ENCODE measurements around the gene APIP. TPM values are rescaled to one million over a fixed set of nuclear protein-coding genes. Genes with fewer than 3 reads are reported as not detected.

The APIP gene
- total RNA-seq, 1 donor: 27.5 TPM

DNA sequence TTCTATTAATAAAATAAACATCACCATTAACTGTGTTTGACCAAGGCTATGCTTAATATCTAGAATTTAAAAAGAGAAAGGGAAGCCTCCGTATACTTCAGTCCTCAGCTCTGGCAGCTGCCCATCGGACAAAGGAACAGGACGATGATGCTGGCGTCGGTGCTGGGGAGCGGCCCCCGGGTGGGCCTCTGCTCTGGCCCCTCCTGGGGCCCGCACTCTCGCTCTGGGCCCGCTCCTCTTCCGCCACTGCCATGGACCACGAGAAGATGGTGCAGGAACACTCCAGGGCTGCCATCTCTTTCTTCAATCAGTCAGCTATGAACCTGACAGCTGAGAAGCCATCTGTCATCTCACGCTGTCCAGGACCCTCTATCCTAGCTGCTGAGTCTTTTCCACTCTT, 25.5 kb upstream of the APIP start:
- no peak overlapping the region for H3K4me2 ChIP-seq (ENCODE audit: insufficient read depth, low read length)
- peaks cover 37% of the 10 kb centered on the region for H3K79me2 ChIP-seq (ENCODE audit: insufficient read depth, low read length)
- no peak overlapping the region for H3K27ac ChIP-seq (ENCODE audit: low read depth, low read length)
- TF ChIP-seq, protein P1, sequence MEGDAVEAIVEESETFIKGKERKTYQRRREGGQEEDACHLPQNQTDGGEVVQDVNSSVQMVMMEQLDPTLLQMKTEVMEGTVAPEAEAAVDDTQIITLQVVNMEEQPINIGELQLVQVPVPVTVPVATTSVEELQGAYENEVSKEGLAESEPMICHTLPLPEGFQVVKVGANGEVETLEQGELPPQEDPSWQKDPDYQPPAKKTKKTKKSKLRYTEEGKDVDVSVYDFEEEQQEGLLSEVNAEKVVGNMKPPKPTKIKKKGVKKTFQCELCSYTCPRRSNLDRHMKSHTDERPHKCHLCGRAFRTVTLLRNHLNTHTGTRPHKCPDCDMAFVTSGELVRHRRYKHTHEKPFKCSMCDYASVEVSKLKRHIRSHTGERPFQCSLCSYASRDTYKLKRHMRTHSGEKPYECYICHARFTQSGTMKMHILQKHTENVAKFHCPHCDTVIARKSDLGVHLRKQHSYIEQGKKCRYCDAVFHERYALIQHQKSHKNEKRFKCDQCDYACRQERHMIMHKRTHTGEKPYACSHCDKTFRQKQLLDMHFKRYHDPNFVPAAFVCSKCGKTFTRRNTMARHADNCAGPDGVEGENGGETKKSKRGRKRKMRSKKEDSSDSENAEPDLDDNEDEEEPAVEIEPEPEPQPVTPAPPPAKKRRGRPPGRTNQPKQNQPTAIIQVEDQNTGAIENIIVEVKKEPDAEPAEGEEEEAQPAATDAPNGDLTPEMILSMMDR (IDR thresholded peaks at IDR 0.05; ENCODE audit: extremely low read depth, low read depth, low read length): no peak
- H3K4me1 ChIP-seq (ENCODE audit: insufficient read depth, low read length): peaks cover 8% of the 10 kb centered on the region
- H4K20me1 ChIP-seq (ENCODE audit: insufficient read depth, low read length): no peaks in the 10 kb centered on the region
- H3K4me3 ChIP-seq (ENCODE audit: insufficient read depth, low read length): no peak overlapping the region
- DNase-seq (ENCODE audit: insufficient read length, low spot score, missing footprints): peak; percentile 14
- H2AFZ ChIP-seq (ENCODE audit: low read length): no peak overlapping the region
- H3K36me3 ChIP-seq (ENCODE audit: insufficient read depth, low read length): peaks cover 5% of the 10 kb centered on the region
- H3K27me3 ChIP-seq (ENCODE audit: insufficient read depth, low read length): no peaks in the 10 kb centered on the region
- no peaks in the 10 kb centered on the region for H3K9me3 ChIP-seq (ENCODE audit: low read depth, low read length)

DNA sequence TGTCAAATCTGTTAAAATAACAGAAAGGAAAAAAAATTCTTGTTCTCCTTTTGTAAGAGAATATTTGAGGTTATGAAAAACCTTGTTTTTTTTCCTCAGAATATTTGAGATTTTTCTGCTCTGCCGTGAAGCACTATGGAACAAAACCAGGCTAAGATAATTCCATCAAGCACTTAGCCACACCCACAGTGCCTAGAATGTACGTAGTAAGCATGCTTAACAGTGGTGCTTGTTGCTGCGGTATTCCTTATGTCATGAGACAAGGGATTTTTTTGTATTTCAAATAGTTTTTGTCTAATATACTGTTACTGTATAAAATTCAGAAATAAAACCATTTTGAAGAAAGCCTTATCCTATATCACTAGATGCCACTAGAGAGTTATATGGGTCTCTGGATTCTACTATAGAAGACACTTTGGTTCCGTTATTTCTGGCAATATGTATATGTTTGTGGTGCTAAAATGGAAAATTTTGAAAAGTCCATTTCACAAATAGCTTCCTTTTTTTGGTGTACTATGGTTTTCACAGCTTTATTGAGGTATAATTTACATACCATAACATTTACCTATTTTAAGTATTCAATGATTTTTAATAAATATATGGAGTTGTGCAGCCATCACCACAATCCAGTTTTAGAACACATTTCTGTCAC, 24.0 kb upstream of the APIP start:
- H3K4me3 ChIP-seq (ENCODE audit: insufficient read depth, low read length): no peak overlapping the region
- peaks cover 8% of the 10 kb centered on the region for H3K4me1 ChIP-seq (ENCODE audit: insufficient read depth, low read length)
- no peak overlapping the region for H3K4me2 ChIP-seq (ENCODE audit: insufficient read depth, low read length)
- peak; percentile 51 for DNase-seq (ENCODE audit: insufficient read length, low spot score, missing footprints)
- peak overlapping the region; percentile 6 for H3K27ac ChIP-seq (ENCODE audit: low read depth, low read length)
- H3K27me3 ChIP-seq (ENCODE audit: insufficient read depth, low read length): no peaks in the 10 kb centered on the region
- peaks cover 5% of the 10 kb centered on the region for H3K36me3 ChIP-seq (ENCODE audit: insufficient read depth, low read length)
- TF ChIP-seq, protein P1 (IDR thresholded peaks at IDR 0.05; ENCODE audit: extremely low read depth, low read depth, low read length): peak; percentile 10
- H3K9me3 ChIP-seq (ENCODE audit: low read depth, low read length): no peaks in the 10 kb centered on the region
- no peaks in the 10 kb centered on the region for H4K20me1 ChIP-seq (ENCODE audit: insufficient read depth, low read length)
- no peak overlapping the region for H2AFZ ChIP-seq (ENCODE audit: low read length)
- H3K79me2 ChIP-seq (ENCODE audit: insufficient read depth, low read length): peaks cover 37% of the 10 kb centered on the region

DNA sequence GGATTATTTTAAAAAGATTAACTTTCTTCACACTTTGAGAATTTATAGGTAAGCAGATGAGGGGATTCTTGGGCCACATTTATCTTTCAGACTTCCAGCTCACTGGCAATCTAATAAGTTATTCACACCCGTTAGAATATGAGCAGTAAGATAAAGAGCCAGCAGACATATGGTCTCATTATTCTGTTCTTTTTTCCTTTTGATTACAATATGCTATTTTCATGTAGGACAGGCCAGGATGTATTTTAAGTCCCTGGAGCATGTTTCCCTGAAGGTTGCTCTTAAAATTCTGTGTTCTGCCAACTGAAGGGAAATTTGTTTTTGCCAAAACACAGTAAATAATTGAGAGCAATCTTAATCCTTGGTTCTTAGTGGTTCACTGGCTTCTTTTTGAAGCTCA, 22.4 kb upstream of the APIP start:
- no peaks in the 10 kb centered on the region for H3K9me3 ChIP-seq (ENCODE audit: low read depth, low read length)
- peaks cover 5% of the 10 kb centered on the region for H3K36me3 ChIP-seq (ENCODE audit: insufficient read depth, low read length)
- TF ChIP-seq, protein P1 (IDR thresholded peaks at IDR 0.05; ENCODE audit: extremely low read depth, low read depth, low read length): no peak
- no peaks in the 10 kb centered on the region for H4K20me1 ChIP-seq (ENCODE audit: insufficient read depth, low read length)
- no peak overlapping the region for H3K4me3 ChIP-seq (ENCODE audit: insufficient read depth, low read length)
- DNase-seq (ENCODE audit: insufficient read length, low spot score, missing footprints): no peak
- no peak overlapping the region for H3K4me2 ChIP-seq (ENCODE audit: insufficient read depth, low read length)
- H2AFZ ChIP-seq (ENCODE audit: low read length): no peak overlapping the region
- no peak overlapping the region for H3K27ac ChIP-seq (ENCODE audit: low read depth, low read length)
- peaks cover 8% of the 10 kb centered on the region for H3K4me1 ChIP-seq (ENCODE audit: insufficient read depth, low read length)
- H3K79me2 ChIP-seq (ENCODE audit: insufficient read depth, low read length): peaks cover 36% of the 10 kb centered on the region
- H3K27me3 ChIP-seq (ENCODE audit: insufficient read depth, low read length): no peaks in the 10 kb centered on the region

DNA sequence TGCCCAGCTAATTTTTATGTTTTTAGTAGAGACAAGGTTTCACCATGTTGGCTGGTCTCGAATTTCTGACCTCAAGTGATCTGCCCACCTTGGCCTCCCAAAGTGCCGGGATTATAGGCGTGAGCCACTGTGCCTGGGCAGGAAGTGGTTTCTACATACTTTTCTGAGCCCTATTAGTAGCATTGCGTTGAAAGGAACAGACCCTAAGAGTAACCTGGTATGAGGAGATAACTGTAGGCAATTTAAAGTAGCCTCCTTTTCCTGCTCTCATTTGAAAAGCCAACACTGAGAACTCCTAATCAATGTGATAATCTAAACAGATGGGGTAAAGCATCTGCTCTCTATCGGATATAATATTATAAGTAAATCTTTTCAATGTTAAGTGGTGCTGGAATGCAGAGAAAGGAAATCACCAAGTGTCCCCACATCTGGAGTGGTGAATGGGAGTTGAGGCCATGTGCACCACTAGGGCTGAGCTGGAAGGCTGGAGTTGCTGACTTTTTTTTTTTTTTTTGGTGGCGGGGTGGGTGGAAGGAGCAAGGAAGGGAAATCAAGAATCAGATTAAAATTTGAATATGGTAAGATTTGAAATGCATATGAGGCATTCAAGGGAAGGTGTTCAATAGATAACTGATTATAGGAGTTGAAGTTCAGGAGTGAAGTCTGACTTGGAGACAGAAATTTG, 20.9 kb upstream of the APIP start:
- Histone ChIP-seq H3K9me3 (ENCODE audit: low read depth, low read length) (no peaks in the 10 kb centered on the region), H3K4me1 (ENCODE audit: insufficient read depth, low read length) (peaks cover 8% of the 10 kb centered on the region), H2AFZ (ENCODE audit: low read length) (no peak overlapping the region), H4K20me1 (ENCODE audit: insufficient read depth, low read length) (no peaks in the 10 kb centered on the region), H3K4me3 (ENCODE audit: insufficient read depth, low read length) (no peak overlapping the region), H3K36me3 (ENCODE audit: insufficient read depth, low read length) (peaks cover 15% of the 10 kb centered on the region), H3K27me3 (ENCODE audit: insufficient read depth, low read length) (no peaks in the 10 kb centered on the region), H3K4me2 (ENCODE audit: insufficient read depth, low read length) (no peak overlapping the region), H3K27ac (ENCODE audit: low read depth, low read length) (no peak overlapping the region), H3K79me2 (ENCODE audit: insufficient read depth, low read length) (peaks cover 27% of the 10 kb centered on the region)
- DNase-seq (ENCODE audit: insufficient read length, low spot score, missing footprints): no peak
- TF ChIP-seq, protein P1 (IDR thresholded peaks at IDR 0.05; ENCODE audit: extremely low read depth, low read depth, low read length): no peak
